HG03442 (cell line): ENCODE results near the gene ATP6V1D.
"Not testable (repeated sequence)": the region's sequence is repeated elsewhere in the genome, so short reads cannot be mapped to it uniquely, and the experiment has no call there.

Experiments
- ATAC-seq: cut with Tn5 transposase; IDR thresholded peaks from one replicate; pipeline ENCODE4 v1.9.1; 2021; ENCODE audit warnings: mild to moderate bottlenecking, moderate library complexity; ENCODE audit not compliant: unreplicated experiment

Gene ATP6V1D

GRCh38 chr14:67359775-67360469, at the start of gene ATP6V1D, which contains the start of gene EIF2S1:
ATP6V1D (minus strand) TSS chr14:67359804; CDS start chr14:67359698, 106 bp downstream.
EIF2S1 (plus strand) TSS chr14:67360328; CDS start chr14:67364768, 4,440 bp downstream.
- peak; percentile 86 for ATAC-seq

- not testable (repeated sequence) for ATAC-seq
These were observed 48.7 kb upstream of the ATP6V1D start for GRCh38 chr14:67408122-67408801.

GRCh38 chr14:67405771-67406170, 46.2 kb upstream of the ATP6V1D start:
- ATAC-seq: no peak

GRCh38 chr14:67400434-67400833, 40.8 kb upstream of the ATP6V1D start:
- no peak for ATAC-seq

GRCh38 chr14:67397536-67397935, 37.9 kb upstream of the ATP6V1D start:
- ATAC-seq: no peak

GRCh38 chr14:67396381-67396970, 36.9 kb upstream of the ATP6V1D start:
- no peak for ATAC-seq

- no peak for ATAC-seq
These were observed 36.2 kb upstream of the ATP6V1D start for GRCh38 chr14:67395876-67396189.

- ATAC-seq: no peak
These were observed 35.7 kb upstream of the ATP6V1D start for GRCh38 chr14:67395086-67395875.

GRCh38 chr14:67393689-67394088, 34.1 kb upstream of the ATP6V1D start:
- ATAC-seq: no peak

GRCh38 chr14:67392800-67393199, 33.2 kb upstream of the ATP6V1D start:
- ATAC-seq: no peak

GRCh38 chr14:67392123-67392522, 32.5 kb upstream of the ATP6V1D start:
- no peak for ATAC-seq

- no peak for ATAC-seq
These were observed 31.7 kb upstream of the ATP6V1D start for GRCh38 chr14:67391268-67391667.

- no peak for ATAC-seq
These were observed 30.4 kb upstream of the ATP6V1D start for GRCh38 chr14:67389811-67390534.

GRCh38 chr14:67389275-67389674, 29.7 kb upstream of the ATP6V1D start:
- ATAC-seq: no peak

GRCh38 chr14:67387195-67387594, 27.6 kb upstream of the ATP6V1D start:
- ATAC-seq: no peak

- no peak for ATAC-seq
These were observed 26.0 kb upstream of the ATP6V1D start for GRCh38 chr14:67385618-67386017.

- ATAC-seq: no peak
These were observed 25.5 kb upstream of the ATP6V1D start for GRCh38 chr14:67385120-67385519.

- ATAC-seq: no peak
These were observed 18.3 kb upstream of the ATP6V1D start for GRCh38 chr14:67377916-67378315.

- no peak for ATAC-seq
These were observed 13.7 kb upstream of the ATP6V1D start for GRCh38 chr14:67373347-67373746.

- ATAC-seq: no peak
These were observed 13.2 kb upstream of the ATP6V1D start for GRCh38 chr14:67372833-67373232.
